Hypothalamus (tissue), 51 donors: ENCODE measurements around the gene DYRK1A.

Experiments
- DNase-seq, 51 donors: peaks; one replicate each; lab custom pipeline; 2025; lab: John Stamatoyannopoulos, UW

Gene DYRK1A

DNA sequence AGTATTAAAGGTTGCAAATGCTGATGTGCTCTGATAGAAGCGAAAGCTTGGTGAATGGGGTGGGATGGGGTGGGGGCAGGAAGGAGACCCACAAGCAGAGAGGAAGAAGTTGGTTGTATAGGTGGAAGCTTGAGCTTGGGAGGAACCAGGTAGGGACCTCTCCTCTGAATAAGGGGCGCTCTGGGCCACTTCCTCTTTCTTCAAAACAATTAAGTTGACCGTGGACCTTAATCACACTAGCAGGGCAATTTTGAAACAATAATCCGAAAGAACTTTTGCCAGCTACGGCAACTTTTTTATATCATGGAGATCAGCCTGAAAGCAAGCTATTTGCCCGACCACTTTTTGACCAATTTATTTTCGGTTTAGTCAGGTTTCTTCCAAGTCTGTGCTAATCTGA lies 1.9 kb upstream of the DYRK1A start:
- no peak for DNase-seq

DNA sequence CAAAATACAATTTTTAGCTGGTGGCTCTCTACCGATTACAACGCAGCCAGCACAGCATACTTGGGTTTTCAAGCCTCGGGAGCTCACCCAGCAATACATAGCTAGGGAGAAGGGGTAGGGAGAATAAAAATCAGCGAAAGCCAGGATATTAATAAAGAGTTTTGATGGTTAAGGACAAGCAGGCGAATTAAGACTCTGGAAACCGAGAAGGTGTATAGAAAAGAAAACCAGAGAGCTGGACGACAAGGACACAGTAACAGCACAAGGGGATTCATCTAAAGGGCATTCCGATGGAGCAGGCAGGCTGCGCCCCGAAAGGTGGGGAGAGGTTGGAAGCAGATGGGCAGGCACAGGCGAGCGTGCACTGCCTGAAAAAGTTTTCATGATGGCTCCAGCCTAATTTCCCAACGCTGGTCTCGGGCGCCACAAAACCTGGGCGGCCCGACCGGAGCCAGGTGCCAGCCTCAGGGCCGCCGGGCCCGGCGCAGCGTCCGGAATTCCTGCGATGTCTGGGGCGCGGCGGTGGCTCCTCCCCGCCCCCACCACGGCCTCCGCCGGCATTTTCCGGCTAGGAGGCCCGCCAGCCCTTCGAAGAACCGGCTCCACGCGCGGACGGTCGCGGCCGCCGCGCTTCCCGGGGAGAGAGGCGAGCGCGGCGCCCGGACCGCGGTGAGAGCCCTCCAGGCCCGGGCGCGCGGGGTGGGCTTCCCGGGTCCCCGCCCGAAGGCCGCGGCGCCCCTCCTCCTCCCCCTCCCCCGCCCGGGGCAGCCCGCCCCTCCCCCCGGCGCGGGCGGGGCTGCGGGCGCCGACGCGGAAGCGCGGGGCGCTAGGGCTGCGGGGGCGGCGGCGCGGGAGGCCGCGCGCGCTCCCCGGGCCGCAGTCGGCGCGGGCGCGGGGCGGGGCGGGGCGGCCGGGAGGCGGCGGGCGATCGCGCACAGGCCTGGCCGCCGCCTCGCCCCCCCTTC lies 774 bp upstream of the DYRK1A start:
- DNase-seq: peak in 39 of 51 donors; percentile 30 to 83 (median 59)

DNA sequence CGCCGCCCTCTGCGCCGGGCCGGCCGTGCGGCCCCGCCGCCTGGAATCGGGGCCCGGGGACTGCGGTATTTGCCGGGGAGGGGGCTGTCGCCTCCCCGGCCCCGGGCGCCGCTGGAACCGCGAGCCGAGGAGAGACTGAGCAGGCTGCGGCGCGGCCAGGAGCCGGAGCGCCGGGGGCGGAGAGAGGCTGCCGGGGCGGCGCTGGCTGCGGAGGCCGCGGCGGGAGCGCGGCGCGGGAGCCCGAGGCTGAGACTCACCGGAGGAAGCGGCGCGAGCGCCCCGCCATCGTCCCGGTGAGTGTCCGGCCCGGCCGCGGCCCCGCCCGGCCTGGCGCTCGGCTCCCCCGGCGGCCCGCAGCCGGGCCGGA lies 746 bp downstream of the DYRK1A start:
- DNase-seq: peak in 7 of 51 donors; percentile 20 to 48 (median 33)

DNA sequence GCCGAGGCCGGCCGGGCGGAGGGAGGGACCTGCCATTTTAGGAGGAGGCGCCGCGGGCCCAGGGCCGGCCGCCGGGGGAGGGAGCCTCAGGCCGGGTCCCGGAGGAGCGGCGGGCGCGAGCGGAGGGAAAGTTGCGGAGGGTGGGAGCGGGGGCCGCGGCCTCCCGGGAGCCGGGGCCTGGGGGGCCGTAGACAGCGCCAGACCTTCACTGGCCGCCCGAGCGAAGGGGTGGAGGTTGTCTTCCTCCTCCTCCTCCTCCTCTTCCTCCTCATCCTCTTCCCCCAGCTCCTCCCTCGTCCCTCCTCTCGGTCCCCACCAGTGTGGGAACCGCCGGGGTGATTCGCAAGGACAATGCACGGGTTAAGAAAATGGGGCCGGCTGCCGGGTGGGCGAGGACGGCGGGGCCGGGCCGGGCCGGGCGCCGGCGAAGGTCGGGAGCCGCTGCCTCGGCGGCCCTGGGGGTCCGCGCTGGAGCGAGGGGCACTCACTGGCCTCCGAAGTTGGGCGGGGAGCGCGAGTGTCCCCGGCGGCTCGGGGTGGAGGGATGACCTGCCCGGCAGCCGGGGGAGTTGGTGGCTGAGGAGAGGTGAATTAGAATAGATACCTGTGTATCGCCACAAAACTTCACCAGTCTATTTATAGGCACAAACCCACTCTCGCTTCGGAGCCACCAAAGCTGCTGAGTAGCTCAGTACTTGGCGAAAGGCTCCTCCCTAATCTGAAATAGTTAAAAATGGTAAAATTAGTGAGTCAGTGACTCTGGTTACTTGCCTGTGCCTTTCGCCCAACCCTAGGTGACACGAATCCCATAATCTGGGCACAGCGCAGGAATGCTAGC lies 1.3 kb downstream of the DYRK1A start:
- peak in 31 of 51 donors; percentile 2 to 48 (median 26) for DNase-seq

DNA sequence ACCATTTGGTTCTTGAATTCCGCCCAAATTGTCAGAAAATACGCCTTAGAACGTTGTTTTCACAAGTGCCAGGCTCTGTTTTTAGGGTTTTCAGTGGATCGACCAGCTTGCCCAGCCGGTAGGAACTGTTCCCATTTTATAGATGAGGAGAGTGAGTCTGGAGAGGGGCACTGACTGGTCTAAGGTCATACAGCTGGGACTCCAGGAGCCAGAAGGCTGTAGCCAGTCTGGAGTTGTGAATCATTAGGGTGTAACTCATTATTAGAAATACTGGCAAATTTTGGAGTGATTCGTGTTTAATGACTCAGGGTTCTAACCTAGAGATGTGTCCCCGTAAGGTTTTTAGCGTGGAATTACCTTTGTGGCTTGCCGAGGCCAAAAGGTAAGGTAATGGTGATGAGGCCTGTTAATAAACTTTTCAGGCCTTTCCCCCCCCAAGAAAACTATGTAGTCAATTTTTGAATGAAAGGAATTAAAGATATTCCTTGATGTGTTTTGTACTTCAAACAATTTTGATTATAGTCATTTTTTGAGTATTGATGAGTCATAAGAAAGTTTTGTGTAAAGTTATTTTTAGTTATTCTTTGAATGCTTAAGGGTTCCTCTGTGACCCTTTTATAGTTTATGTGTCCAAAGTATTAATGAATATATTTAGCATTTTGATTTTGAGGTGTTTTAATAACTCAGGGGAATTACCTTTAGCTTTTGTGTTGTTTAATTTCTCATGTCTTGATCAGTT lies 2.1 kb downstream of the DYRK1A start:
- no peak for DNase-seq

DNA sequence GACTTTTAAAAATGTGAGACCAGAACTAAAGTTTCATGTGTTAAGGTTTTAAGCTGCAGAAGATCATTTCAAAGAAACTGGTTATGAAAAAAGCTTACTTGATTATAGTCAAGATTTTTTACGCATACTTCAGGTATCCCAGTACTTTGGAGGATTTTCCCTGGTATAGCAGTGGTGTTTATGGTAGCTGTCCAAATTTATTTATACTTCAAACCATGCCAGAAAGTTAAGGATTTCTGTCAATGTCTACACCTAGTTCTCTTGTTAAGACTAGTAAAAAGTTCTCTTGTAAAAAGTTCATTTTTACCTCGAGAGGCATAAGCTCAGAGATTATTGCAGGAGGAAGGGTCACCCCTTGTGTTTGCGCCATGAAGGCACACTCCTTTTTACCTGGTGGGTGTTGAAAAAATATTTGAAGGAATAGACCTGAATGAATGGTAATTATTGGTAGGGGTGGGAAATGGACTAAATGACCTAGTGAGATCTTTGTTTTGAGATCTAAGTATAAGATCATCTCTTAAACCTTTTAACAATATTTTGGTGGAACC lies 2.8 kb downstream of the DYRK1A start:
- DNase-seq: no peak

DNA sequence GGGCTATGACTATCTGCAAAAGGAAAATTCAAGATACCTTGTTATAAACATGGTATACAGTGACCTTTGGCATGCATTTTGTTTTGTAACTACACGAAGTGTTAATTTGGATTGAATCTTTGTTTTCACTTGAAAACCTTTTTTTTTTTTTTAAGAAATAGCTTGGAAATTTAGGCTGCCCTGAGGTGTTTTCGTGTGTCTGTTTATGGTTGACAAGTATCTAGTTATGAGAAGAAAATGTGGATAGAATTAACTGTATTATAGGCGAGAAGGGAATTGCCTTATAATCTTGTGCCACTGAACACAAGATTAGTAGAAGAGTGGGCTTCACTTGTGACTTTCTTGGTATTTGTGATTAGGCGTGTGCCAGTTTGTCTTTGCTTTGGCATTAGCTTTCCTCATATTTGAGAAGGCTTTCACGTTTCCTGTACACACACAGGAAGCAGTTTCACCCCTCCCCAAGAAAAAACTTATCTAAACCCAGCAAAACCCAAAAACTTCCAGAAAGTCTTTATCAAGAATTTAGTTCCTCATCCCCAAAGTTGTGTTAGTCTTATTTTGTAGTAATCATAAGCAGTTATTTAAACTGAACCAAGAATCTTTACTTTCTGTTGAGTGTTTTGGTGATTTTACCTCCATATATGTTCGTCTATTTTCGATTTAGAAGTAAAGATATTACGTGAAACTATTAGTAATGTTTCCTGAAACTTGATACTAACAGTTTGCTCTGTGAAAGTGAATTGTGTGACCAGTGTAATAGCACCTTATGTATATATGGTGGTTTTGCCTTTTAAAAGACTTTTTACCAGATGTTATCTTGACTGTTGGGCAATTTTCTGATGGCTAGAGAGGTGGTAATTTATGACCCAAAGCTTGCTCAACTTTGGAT lies 3.8 kb downstream of the DYRK1A start:
- no peak for DNase-seq

DNA sequence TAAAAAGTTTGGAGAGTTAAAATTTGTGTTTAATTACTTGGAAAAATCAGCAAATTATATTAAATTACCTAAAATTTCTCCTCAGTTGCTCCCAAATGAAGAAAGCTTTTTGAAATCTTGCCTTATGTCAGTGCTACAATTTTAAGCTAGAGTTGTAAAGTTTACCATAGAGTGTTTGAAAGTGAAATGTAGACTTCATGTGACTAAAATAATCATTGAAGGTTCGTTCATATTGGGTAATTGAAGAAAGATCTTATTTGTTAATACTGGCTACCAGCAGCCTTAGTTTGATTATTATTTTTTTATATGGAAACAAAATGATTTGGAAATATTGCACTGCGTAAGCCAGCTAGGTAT lies 4.4 kb downstream of the DYRK1A start:
- DNase-seq: no peak

DNA sequence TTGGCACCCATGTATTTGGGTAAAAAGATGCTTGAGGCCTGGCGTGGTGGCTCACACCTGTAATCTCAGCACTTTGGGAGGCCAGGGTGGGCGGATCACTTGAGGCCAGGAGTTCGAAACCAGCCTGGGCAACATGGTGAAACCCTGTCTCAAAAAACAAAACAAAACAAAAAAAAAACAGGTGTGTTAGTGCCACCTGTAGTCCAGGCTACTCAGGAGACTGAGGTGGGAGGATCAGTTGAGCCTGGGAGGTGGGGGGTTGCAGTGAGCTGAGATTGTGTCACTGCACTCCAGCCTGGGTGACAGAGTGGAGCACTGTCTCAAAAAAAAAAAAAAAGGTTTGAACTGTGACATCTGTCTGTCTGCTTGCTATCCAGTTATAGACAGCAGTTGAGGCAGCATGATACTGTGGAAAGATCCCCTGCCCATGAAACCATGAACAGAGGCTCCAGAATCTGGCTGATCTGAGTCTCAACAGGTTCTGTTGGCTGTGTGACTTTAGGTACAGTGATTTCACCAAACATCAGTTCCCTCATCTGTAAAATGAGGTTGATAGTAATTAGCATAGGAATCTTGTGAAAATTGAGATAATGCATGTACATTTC lies 5.7 kb downstream of the DYRK1A start:
- no peak for DNase-seq

DNA sequence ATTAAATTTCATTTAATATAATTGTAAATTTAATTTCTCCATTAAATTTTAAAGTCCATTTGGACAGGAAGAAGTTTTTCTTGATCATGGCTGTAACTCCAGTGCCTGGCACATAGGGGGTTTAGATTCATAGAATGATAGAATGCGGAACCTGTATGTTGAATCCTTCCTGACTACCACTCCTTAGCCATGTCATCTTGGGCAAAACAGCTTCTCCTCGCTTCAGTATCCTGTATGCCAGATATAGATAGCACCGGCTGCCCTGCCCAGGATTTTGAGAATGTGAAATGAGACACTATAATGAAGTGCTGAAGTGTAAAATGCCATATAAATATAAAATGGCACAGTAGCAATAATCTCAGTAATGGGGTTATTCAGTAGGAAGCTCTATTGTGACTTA lies 6.4 kb downstream of the DYRK1A start:
- DNase-seq: no peak

DNA sequence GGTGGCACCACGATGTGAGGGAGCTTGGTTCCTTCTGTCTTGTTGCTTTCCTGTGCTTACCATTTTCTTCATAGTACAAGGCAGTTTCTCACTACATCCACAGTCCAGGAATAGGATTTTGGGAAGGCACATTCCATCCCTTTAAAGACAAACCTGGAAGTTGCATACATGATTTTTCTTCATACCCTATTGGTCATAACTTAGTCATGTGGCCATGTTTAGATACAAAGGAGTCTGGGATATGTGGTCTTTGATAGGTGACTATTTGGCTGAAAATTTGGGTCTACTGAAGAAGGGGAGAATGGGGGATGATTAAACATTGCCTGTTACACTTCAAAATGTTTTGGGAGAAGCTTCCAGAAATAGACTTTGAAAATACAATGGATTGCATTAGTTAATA lies 7.0 kb downstream of the DYRK1A start:
- no peak for DNase-seq

DNA sequence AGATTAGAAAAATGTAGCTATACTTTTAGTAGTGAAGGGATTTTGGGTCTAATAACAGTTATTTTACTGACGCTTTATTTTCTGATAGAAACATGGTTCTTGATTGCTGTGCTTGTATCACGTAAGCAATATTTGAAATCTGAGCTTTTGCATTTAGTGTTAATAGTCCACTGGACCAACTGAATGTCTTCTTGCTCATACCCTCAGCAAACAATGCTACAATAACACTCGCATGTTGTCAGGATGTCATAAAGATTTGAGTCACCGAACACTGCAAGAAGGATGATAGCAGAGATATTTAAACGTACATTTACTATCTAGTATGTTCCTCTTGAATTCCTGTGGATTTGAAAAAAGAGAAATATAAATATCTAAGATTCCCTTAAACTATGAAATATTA lies 7.5 kb downstream of the DYRK1A start:
- no peak for DNase-seq

DNA sequence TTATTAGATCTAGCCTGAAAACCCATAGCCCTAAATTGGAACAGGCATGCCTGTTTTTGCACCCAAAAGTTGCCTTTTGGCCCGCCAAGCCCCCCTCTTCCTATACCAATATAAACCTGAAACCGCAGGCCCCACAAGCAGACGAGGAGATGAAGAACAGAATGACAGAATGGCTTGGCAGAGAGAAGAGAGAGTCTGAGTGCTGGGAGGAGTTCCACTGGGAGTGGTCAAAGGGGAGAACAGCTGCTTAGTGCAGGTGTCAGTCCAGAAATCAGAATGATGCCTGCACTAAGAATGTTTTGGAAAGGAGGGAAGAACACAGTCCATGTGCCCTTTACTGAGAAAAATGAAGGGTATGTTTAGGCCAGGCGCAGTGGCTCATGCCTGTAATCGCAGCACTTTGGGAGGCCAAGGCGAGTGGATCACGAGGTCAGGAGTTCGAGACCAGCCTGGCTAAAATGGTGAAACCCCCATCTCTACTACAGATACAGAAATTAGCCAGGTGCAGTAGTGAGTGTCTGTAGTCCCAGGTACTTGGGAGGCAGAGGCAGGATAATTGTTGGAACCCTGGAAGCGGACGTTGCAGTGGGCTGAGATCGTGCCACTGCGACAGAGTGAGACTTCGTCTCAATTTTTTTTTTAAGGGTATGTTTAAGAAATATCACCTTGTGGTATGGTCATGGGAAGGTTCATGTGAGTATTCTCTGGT lies 9.4 kb downstream of the DYRK1A start:
- DNase-seq: no peak

DNA sequence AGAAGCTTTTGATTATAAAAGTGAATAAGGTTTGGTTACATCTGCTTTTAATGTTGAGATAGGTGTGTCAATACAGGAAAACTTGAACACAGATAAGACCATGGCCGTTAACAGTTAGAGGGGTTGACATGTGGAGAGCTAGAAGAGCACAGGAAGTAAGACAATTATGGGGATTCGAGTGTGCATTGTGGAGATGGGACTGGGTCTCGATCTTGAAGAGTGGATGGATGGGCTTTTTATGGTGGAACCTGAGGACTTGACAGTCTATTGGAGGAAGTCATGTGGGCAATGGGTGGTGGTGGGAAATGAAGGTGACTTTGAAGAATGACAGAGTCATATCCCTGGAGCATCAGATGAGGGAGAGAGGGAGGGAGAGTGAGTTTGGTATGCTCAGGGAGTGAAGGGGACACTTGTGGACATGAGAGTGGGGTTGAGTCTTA lies 12.1 kb downstream of the DYRK1A start:
- DNase-seq: no peak

DNA sequence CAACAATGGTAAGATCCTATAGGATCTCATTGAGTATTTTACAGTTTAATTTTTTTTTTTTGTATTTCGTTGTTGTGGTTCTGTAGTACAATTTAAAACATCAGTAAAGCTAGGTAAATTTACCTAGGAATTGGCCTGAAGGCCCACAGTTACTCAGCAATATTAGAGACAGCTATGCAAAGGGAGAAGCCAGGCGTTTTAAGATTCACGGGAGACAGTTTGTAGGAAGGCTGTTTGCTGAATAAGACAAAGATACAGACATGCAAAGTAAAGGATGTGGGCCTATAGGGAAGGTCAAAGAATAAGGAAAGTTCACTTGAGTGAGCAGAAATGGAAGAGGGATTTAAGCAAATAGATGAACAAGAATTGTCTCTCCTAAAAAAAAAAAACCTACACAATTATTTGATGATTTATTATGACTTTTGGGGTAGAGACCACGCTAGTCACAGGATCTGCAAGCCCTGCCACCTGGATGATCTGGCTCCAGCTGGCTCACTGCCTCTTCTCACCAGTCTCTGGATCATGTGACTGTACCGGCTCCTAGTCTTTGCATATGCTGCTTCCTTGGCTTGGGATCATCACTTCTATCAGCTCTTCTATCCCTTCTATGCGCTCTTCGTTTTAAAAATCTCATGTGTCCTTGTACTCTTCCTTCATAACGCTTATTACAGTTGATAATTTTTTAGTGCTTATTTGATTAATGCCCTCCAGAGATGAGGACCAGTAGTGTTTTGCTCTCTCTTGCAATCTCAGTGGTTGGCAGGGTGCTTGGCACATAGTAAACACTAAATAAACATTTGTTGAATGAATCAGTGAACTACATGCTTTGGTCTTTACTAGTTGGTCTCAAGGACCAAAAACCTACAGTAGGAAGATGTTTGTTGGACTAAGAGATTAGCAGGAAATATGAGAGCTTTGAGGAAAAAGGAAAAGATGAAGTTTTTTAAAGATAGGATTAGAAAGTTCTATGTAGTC lies 14.1 kb downstream of the DYRK1A start:
- no peak for DNase-seq

DNA sequence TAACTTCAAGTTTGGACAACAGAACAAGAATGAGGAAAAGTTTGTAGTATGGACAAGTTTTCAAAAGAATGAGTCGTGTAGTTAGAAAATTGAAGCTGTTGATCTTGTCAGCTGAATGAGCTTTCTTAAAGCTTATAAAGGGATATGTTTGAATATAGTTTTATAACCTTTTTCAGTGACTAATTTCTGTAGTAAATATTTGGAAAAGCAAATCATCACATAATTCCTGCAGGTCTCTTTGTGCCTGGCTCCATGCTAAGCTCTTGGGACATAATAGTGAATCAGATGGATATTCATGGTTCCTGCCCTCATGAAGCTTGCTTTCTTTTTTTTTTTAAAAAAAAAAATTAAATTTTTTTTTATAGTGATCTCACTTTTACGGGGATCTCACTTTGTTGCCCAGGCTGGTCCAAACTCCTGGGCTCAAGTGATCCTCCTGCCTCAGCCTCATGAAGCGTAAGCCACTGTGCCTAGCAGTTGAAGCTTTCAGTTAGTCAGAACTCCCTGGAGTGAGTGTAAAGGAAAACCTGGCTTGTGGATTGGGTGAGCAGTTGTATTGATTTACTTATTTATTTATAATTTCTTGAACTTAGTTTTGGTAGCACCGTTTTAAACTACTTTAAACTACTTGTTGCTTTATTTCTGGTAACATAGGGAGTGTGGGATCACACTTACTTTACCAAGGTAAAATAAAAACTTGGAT lies 15.5 kb downstream of the DYRK1A start:
- no peak for DNase-seq

DNA sequence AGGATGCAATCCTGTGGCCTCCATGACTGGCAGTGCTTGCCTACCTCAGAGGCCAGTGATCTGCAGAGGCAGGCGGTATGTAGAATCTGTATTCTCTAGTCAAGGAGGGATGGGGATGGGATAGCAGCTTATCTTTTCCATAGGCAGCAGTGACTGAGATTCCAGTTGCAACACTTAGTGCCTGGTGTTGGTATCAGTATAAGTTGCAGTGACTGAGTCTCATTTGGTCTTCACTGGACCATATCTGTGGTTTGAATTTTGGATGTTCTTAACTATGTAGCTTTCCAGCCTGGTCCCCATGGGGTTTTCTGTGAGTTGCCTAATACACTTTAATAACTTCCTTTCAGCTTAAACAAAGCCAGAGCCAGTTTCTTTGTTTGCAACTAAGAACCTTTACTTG lies 16.5 kb downstream of the DYRK1A start:
- DNase-seq: no peak
